SK-N-SH treated with all-trans-retinoic acid at 6 μM for 48 hours (cell line): ENCODE results near the gene DRAP1.

Experiments
- ARNTL ChIP-seq: fragments of 450-650 bp; formaldehyde crosslinking; IDR thresholded peaks from 2 replicates; pipeline ENCODE4 v1.5.0; 2020; ENCODE audit warnings: low read depth, mild to moderate bottlenecking, moderate library complexity, borderline replicate concordance
- RARB ChIP-seq: fragments of 250-450 bp; sonication (Bioruptor Pico); IDR thresholded peaks from 2 replicates; pipeline ENCODE4 v1.8.0; 2021; ENCODE audit warnings: mild to moderate bottlenecking, moderate library complexity
- TCF4 ChIP-seq: fragments of 250-450 bp; sonication (Bioruptor Pico); IDR thresholded peaks from 2 replicates; pipeline ENCODE4 v1.8.0; 2021; ENCODE audit warnings: mild to moderate bottlenecking, moderate library complexity, borderline replicate concordance

DNA sequence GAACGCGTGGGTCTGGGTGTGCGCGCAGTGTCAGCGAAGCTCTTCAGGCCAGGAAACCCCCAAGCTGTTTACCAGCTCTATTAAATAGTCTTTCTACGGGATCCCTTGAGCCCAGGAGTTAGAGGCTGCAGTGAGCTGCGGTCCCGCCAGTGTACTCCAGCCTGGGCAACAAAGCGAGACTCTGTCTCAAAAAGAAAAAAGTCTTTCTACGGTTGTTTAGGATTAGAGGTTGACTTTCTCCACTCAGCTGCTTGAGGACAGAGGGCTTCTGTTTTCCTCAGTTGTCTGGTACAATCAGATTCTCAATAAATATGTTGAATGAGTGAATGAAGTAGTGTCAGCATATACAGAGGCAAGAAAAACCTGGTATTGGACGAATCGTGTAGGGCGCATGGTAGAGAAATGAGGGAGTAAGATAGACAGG lies 42.9 kb downstream of the DRAP1 start:
- TF ChIP-seq ARNTL (CRISPR knock-in tag) (no peak), RARB (CRISPR knock-in tag) (no peak), TCF4 (CRISPR knock-in tag) (no peak)
